HEK293 (cell line): Measurements from ENCODE around the gene RGPD8.

Experiments
- BCL11B ChIP-seq: fragments of 450-650 bp; formaldehyde crosslinking; IDR thresholded peaks from 2 replicates; pipeline ENCODE4 v1.5.1; 2016; ENCODE audit warnings: low read depth, missing biosample characterization, missing genetic modification characterization
- SP2 ChIP-seq: fragments of 450-650 bp; formaldehyde crosslinking; IDR thresholded peaks from 2 replicates; pipeline ENCODE4 v1.5.1; 2016; ENCODE audit warnings: missing biosample characterization, missing genetic modification characterization
- ZNF239 ChIP-seq: fragments of 450-650 bp; formaldehyde crosslinking; IDR thresholded peaks from 2 replicates; pipeline ENCODE4 v1.5.1; 2016; ENCODE audit warnings: missing biosample characterization, missing genetic modification characterization
- ZNF660 ChIP-seq: fragments of 450-650 bp; IDR thresholded peaks from 2 replicates; pipeline ENCODE4 v1.5.1; 2018; ENCODE audit warnings: missing biosample characterization, mild to moderate bottlenecking, missing genetic modification characterization
- TF ChIP-seq, protein P1 (sequence below): fragments of 450-650 bp; formaldehyde crosslinking; IDR thresholded peaks from 2 replicates; pipeline ENCODE4 v1.5.1; 2016; ENCODE audit warnings: missing biosample characterization, missing genetic modification characterization

DNA sequence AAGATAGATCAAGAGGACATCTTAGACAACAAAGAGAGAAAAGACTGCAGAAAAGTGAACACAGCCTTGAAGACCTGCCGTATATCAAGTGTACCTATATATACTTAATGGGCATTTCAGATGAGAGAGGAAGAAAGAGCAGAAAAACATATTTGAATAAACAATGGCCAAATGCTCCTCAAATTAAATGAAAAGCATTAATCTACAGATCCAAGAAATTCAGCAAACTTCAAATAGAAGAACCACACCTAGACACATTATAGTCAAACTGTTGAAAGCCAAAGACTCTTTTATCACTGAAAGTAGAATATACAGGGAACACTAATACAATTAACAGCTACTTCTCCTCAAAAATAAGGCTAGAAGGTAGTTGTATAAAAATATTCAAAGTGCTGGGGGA is 29.8 kb upstream of the RGPD8 start:
- no peak for TF ChIP-seq ZNF239 (tag by site-specific recombination)
- TF ChIP-seq SP2 = no peak
- TF ChIP-seq, protein P1, sequence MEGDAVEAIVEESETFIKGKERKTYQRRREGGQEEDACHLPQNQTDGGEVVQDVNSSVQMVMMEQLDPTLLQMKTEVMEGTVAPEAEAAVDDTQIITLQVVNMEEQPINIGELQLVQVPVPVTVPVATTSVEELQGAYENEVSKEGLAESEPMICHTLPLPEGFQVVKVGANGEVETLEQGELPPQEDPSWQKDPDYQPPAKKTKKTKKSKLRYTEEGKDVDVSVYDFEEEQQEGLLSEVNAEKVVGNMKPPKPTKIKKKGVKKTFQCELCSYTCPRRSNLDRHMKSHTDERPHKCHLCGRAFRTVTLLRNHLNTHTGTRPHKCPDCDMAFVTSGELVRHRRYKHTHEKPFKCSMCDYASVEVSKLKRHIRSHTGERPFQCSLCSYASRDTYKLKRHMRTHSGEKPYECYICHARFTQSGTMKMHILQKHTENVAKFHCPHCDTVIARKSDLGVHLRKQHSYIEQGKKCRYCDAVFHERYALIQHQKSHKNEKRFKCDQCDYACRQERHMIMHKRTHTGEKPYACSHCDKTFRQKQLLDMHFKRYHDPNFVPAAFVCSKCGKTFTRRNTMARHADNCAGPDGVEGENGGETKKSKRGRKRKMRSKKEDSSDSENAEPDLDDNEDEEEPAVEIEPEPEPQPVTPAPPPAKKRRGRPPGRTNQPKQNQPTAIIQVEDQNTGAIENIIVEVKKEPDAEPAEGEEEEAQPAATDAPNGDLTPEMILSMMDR (tag by site-specific recombination) = no peak
- no peak for TF ChIP-seq ZNF660
- TF ChIP-seq BCL11B (tag by site-specific recombination) = no peak
